Osteocyte (in vitro differentiated cells): ENCODE results near the gene PFKM. TPM values are rescaled to one million over a fixed set of nuclear protein-coding genes. Genes with fewer than 3 reads are reported as not detected.

Experiments used
- DNase-seq: peaks from one replicate; pipeline ENCODE4 v3.0.0; 2021; ENCODE audit warnings: mixed read lengths; ENCODE audit not compliant: unreplicated experiment; ENCODE audit errors: extremely low spot score
- H3K27ac Mint-ChIP-seq: one replicate; pipeline ENCODE4 v1.8.0; 2021; ENCODE audit warnings: mild to moderate bottlenecking, mixed read lengths; ENCODE audit not compliant: unreplicated experiment
- H3K27me3 Mint-ChIP-seq: one replicate; pipeline ENCODE4 v1.8.0; 2021; ENCODE audit warnings: mixed read lengths; ENCODE audit not compliant: unreplicated experiment
- H3K36me3 Mint-ChIP-seq: one replicate; pipeline ENCODE4 v1.8.0; 2021; ENCODE audit warnings: mixed read lengths; ENCODE audit not compliant: unreplicated experiment
- H3K4me1 Mint-ChIP-seq: one replicate; pipeline ENCODE4 v1.8.0; 2021; ENCODE audit warnings: mixed read lengths; ENCODE audit not compliant: unreplicated experiment
- H3K4me3 Mint-ChIP-seq: one replicate; pipeline ENCODE4 v1.8.0; 2021; ENCODE audit warnings: mild to moderate bottlenecking, moderate library complexity, mixed read lengths; ENCODE audit not compliant: unreplicated experiment
- H3K9me3 Mint-ChIP-seq: one replicate; pipeline ENCODE4 v1.8.0; 2021; ENCODE audit warnings: mixed read lengths; ENCODE audit not compliant: unreplicated experiment
- CTCF ChIP-seq: fragments of 200-600 bp; sonication (generic); IDR thresholded peaks from 2 replicates; pipeline ENCODE4 v1.5.0; 2021; ENCODE audit warnings: antibody characterized with exemption, mild to moderate bottlenecking, moderate library complexity
- total RNA-seq: library from RNA; stranded (reverse); gene quantifications from 2 replicates; pipeline ENCODE4 v1.2.1, GENCODE V29; 2021

Gene PFKM
- total RNA-seq, 1 donor from 2014 or later, result 78.0 TPM

GRCh38 chr12:48132826-48133225 lies 13.7 kb downstream of the PFKM start:
- DNase-seq, result no peak
- H3K36me3 Mint-ChIP-seq, result peaks cover 56% of the 10 kb centered on the region
- H3K4me3 Mint-ChIP-seq, result no peak overlapping the region
- no peak overlapping the region for H3K27ac Mint-ChIP-seq
- TF ChIP-seq CTCF, result no peak
- H3K27me3 Mint-ChIP-seq, result no peaks in the 10 kb centered on the region
- H3K9me3 Mint-ChIP-seq, result no peaks in the 10 kb centered on the region
- no peaks in the 10 kb centered on the region for H3K4me1 Mint-ChIP-seq

- no peak overlapping the region for H3K27ac Mint-ChIP-seq
These were observed 15.9 kb downstream of the PFKM start for GRCh38 chr12:48135027-48135426.

GRCh38 chr12:48142818-48143674 lies 23.9 kb downstream of the PFKM start:
- no peaks in the 10 kb centered on the region for H3K27me3 Mint-ChIP-seq
- H3K9me3 Mint-ChIP-seq, result no peaks in the 10 kb centered on the region
- no peak overlapping the region for H3K27ac Mint-ChIP-seq
- H3K4me3 Mint-ChIP-seq, result no peak overlapping the region
- no peak for TF ChIP-seq CTCF
- H3K4me1 Mint-ChIP-seq, result peaks cover 2% of the 10 kb centered on the region
- H3K36me3 Mint-ChIP-seq, result peaks cover 39% of the 10 kb centered on the region
- no peak for DNase-seq

More at GRCh38 chr12:48135027-48135426, 15.9 kb downstream of the PFKM start:
- no peaks in the 10 kb centered on the region for H3K9me3 Mint-ChIP-seq
- DNase-seq, result no peak
- H3K27me3 Mint-ChIP-seq, result no peaks in the 10 kb centered on the region
- no peak for TF ChIP-seq CTCF
- no peaks in the 10 kb centered on the region for H3K4me1 Mint-ChIP-seq
- no peak overlapping the region for H3K4me3 Mint-ChIP-seq
- peaks cover 51% of the 10 kb centered on the region for H3K36me3 Mint-ChIP-seq

- Mint-ChIP-seq H3K4me1 (peaks cover 5% of the 10 kb centered on the region), H3K4me3 (no peak overlapping the region), H3K9me3 (no peaks in the 10 kb centered on the region), H3K27ac (no peak overlapping the region), H3K27me3 (no peaks in the 10 kb centered on the region), H3K36me3 (peaks cover 45% of the 10 kb centered on the region)
- no peak for TF ChIP-seq CTCF
- DNase-seq, result no peak
These were observed 24.7 kb downstream of the PFKM start for GRCh38 chr12:48143898-48144297.

- Mint-ChIP-seq H3K4me1 (peaks cover 5% of the 10 kb centered on the region), H3K27ac (no peak overlapping the region), H3K4me3 (no peak overlapping the region), H3K36me3 (peaks cover 55% of the 10 kb centered on the region), H3K27me3 (no peaks in the 10 kb centered on the region), H3K9me3 (no peaks in the 10 kb centered on the region)
- DNase-seq, result no peak
- no peak for TF ChIP-seq CTCF
These were observed 26.8 kb downstream of the PFKM start for GRCh38 chr12:48145981-48146380.
